Measurements from ENCODE around the gene SPACA7. TPM values are rescaled to one million over a fixed set of nuclear protein-coding genes. Genes with fewer than 3 reads are reported as not detected.

The SPACA7 gene
- total and polyA plus RNA-seq, 2 experiments from 2014 or later = not detected

- no peaks in the 10 kb centered on the region for H3K9me3 ChIP-seq (ENCODE audit: low read depth)
- DNase-seq (ENCODE audit: low read depth in 1 of 2, low spot score in 1 of 2) = no peak
- TF ChIP-seq CTCF (IDR thresholded peaks at IDR 0.05; ENCODE audit: low read depth, low read length) = no peak
- H3K27ac ChIP-seq = no peak overlapping the region
- no peaks in the 10 kb centered on the region for H3K36me3 ChIP-seq
- H3K4me3 ChIP-seq = no peak overlapping the region
- no peaks in the 10 kb centered on the region for H3K4me1 ChIP-seq (ENCODE audit: low read depth)
- H3K27me3 ChIP-seq = no peaks in the 10 kb centered on the region
These were observed 101.0 kb downstream of the SPACA7 start for GRCh38 chr13:112477070-112477619.

- DNase-seq (ENCODE audit: low read depth in 1 of 2, low spot score in 1 of 2) = no peak
- Histone ChIP-seq H3K36me3 (no peaks in the 10 kb centered on the region), H3K27ac (no peak overlapping the region), H3K4me3 (no peak overlapping the region), H3K9me3 (ENCODE audit: low read depth) (no peaks in the 10 kb centered on the region), H3K4me1 (ENCODE audit: low read depth) (no peaks in the 10 kb centered on the region), H3K27me3 (no peaks in the 10 kb centered on the region)
- TF ChIP-seq CTCF (IDR thresholded peaks at IDR 0.05; ENCODE audit: low read depth, low read length) = no peak
These were observed 103.2 kb downstream of the SPACA7 start for GRCh38 chr13:112479389-112479788.

- no peak for TF ChIP-seq CTCF (IDR thresholded peaks at IDR 0.05; ENCODE audit: low read depth, low read length)
- H3K4me1 ChIP-seq (ENCODE audit: low read depth) = peaks cover 3% of the 10 kb centered on the region
- no peaks in the 10 kb centered on the region for H3K27me3 ChIP-seq
- H3K27ac ChIP-seq = no peak overlapping the region
- H3K9me3 ChIP-seq (ENCODE audit: low read depth) = no peaks in the 10 kb centered on the region
- H3K36me3 ChIP-seq = peaks cover 4% of the 10 kb centered on the region
- no peak overlapping the region for H3K4me3 ChIP-seq
- DNase-seq (ENCODE audit: low read depth in 1 of 2, low spot score in 1 of 2) = no peak
These were observed 105.3 kb downstream of the SPACA7 start for GRCh38 chr13:112481458-112481857.

- Histone ChIP-seq H3K9me3 (ENCODE audit: low read depth) (no peaks in the 10 kb centered on the region), H3K36me3 (peaks cover 4% of the 10 kb centered on the region), H3K27me3 (no peaks in the 10 kb centered on the region), H3K27ac (no peak overlapping the region), H3K4me3 (no peak overlapping the region), H3K4me1 (ENCODE audit: low read depth) (peaks cover 14% of the 10 kb centered on the region)
- DNase-seq (ENCODE audit: low read depth in 1 of 2, low spot score in 1 of 2) = no peak
- no peak for TF ChIP-seq CTCF (IDR thresholded peaks at IDR 0.05; ENCODE audit: low read depth, low read length)
These were observed 107.1 kb downstream of the SPACA7 start for GRCh38 chr13:112483299-112483698.

Other genes with a start within 250 kb of the SPACA7 start
- 9.9 and 12.9 TPM in 2 replicates for gene TUBGCP3, start 211.8 kb downstream of the SPACA7 start, total RNA-seq
- gene TUBGCP3, start 211.8 kb downstream of the SPACA7 start, polyA plus RNA-seq = 12.5 and 16.7 TPM in 2 replicates